Stimulated activated CD4-positive, alpha-beta T cell treated with anti-CD3 and anti-CD28 coated beads, Interleukin-12 subunit alpha, Interleukin-12 subunit beta, amount 100 ng/mL, for 48 hours (primary cell): ENCODE measurements around the gene MAP1LC3B2.
"Not testable (repeated sequence)": the region's sequence is repeated elsewhere in the genome, so short reads cannot be mapped to it uniquely, and the experiment has no call there.

Experiments used
- DNase-seq, 3 donors: peaks; one replicate each; pipeline ENCODE4 v3.0.0-alpha.2; 2020; ENCODE audit warnings: low read depth in 2 of 3, low spot score in 1 of 3

Gene MAP1LC3B2

GRCh38 chr12:116556964-116557698, 2.0 kb upstream of the MAP1LC3B2 start:
- no peak for DNase-seq

GRCh38 chr12:116558280-116559161, 660 bp upstream of the MAP1LC3B2 start:
- no peak for DNase-seq

- no peak for DNase-seq
These were observed 2.1 kb downstream of the MAP1LC3B2 start for GRCh38 chr12:116561181-116561821.

DNA sequence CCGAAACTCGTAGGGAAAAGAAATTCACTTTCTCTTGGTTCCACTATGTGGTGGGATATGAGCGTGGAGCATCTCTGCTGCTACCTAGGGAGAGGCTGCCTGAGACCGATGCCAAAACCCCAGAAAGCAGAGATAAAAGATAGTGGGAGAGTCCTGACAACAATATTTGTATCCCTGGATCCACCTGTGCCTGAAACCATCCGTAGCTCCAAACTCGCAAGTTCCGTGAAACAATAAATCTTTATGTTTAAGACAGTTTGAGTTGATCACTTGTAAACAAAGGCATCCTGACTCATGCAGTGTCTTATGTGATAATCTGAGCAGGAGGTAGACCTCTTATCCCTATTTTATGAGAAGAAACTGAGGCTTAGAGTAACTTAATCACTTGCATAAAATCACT, 2.9 kb downstream of the MAP1LC3B2 start:
- no peak for DNase-seq

- DNase-seq = no peak
These were observed 4.1 kb downstream of the MAP1LC3B2 start for GRCh38 chr12:116563262-116563661.

DNA sequence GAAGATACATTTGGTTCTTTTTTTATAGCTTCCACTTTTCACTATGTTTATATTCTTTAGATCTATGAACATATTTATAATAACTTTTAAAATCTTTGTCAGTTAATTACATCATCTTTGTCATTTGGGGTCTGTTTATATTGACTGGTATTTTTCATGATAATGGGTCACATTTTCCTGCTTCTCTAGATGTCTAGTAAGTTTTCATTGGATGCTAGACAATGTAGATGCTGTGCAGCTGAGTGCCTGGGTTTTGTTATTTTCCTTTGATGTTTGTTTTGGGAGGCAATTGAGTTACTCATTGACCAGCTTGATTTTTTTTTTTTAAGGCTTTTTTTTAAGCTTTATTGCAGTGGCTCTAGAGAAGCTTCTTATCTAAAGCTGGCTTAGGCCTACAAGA, 4.9 kb downstream of the MAP1LC3B2 start:
- no peak for DNase-seq

- DNase-seq = not testable (repeated sequence)
These were observed 6.0 kb downstream of the MAP1LC3B2 start for GRCh38 chr12:116565221-116565620.

DNA sequence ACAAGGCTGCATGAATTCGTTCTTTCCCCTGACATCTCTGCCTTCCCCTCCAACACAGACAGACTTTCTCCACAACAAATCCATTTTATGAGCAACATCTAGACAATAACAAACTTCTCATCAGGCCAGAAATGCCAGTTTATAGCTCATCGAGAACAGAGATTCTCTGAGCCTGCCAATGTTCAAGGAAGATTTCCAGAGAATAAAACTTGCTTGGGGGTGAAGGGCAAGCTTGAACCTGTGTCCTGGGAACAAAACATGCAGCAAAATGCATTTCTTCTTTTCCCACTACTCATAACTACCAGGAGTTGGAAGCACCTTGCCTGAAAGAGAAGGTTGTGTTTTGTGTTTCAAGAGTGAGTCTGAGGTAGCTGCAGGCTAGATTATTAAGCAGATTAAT, 6.8 kb downstream of the MAP1LC3B2 start:
- no peak for DNase-seq

DNA sequence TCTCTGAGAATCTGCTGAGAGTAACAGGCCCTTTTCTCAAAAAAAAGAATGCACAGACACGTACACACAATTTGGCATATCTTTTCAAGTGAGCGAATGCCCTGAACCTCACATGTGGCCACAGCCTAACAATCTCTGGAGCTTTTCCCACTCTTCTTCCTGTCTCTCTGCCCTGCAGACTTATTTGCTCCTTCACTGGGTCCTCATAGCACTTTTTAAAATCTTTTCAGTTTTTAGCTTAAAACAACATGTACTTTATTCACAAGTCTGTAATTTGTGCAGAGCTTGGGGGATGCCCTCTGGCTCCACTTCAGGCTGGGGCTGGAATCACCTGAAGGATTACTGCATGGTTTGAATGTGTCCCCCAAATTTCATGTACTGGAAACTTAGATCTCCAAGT, 9.0 kb downstream of the MAP1LC3B2 start:
- no peak for DNase-seq

GRCh38 chr12:116571089-116571488, 11.9 kb downstream of the MAP1LC3B2 start:
- DNase-seq = no peak

DNA sequence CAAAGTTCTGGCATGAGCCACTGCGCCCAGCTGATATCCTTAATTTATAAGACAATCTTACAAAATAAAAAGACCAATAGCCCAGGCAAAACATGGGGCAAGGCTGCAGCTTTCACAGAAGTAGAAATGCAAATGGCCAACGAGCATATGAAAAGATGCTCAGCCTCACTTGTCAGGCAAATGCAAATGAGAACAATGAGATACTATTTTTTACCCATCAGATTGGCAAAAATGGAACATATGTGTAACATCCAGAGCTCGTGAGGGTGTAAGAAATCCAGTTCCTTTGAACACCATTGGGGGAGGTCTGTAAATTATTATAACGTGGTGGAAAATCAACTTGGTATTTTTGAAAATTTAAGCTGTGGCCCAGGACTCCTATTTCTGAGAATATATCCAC, 14.6 kb downstream of the MAP1LC3B2 start:
- DNase-seq = no peak

GRCh38 chr12:116575754-116576153, 16.6 kb downstream of the MAP1LC3B2 start:
- not testable (repeated sequence) for DNase-seq

- no peak for DNase-seq
These were observed 18.0 kb downstream of the MAP1LC3B2 start for GRCh38 chr12:116577154-116577561.

DNA sequence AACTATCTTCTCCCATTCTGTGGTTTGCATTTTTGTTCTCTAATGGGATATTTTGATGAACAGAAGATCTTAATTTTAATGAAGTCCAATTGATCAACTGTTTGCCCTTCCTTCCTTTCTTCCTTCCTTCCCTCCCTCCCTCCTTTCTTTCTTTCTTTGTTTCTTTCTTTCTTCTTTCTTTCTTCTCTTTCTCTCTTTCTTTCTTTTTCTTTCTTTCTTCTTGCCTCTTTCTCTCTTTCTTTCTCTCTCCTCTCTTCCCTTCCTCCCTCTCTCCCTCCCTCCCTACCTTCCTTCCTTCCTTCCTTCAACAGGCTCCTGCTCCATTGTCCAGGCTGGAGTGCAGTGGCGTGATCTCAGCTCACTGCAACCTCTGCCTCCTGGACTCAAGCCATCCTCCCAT, 18.9 kb downstream of the MAP1LC3B2 start:
- DNase-seq = no peak

DNA sequence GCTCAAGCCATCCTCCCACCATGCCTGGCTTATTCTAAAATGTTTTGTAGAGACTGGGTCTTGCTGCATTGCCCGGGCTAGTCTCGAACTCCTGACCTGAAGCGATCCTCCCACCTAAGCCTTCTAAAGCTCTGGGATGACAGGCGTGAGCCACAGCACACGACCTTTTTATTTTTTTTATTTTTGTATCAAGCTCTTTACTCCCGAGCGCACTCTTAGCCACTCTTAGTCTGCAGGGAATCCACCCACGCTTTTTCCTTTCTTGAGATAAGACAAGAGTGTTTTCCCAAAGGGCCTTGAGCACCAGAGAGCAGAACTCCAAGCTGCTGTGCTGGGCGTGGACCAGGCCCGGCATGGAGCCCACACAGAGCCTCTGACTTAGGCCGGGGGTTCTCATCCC, 23.4 kb downstream of the MAP1LC3B2 start:
- no peak for DNase-seq

DNA sequence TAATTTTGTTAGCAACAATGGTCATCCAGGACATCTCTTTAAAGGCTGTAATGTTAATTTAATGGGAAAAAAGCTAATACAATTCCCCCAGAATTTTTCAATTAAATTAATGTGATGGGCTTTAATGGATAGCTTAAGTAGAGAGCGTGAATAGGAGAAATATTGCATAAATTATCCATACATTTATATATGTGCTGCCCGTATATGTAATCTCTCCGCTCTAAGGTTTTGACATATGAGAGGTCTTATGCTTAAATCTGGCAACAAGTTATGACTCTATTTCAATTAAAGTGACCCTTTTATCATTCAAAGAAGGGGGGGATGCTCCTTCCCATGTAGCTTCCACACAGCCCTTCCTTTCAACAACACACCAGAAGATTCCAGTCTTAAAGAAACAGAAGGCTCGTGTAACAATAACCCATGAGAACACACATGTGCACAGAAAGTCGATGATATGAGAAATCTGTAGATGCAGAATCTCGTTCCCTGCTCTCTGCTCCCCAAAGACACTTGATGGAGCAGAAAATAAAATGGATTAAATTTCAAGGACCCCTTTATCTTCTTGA, 24.0 kb downstream of the MAP1LC3B2 start:
- DNase-seq = no peak

GRCh38 chr12:116587270-116587669, 28.1 kb downstream of the MAP1LC3B2 start:
- no peak for DNase-seq

GRCh38 chr12:116588390-116589028, 29.3 kb downstream of the MAP1LC3B2 start:
- DNase-seq = no peak

- no peak for DNase-seq
These were observed 30.4 kb downstream of the MAP1LC3B2 start for GRCh38 chr12:116589581-116589980.

GRCh38 chr12:116590561-116590960, 31.4 kb downstream of the MAP1LC3B2 start:
- no peak for DNase-seq
